HG03135 (cell line): ENCODE data around the gene CYTL1.
"Not testable (repeated sequence)": the region's sequence is repeated elsewhere in the genome, so short reads cannot be mapped to it uniquely, and the experiment has no call there.

Experiments
- ATAC-seq: cut with Tn5 transposase; IDR thresholded peaks from one replicate; pipeline ENCODE4 v1.9.1; 2021; ENCODE audit warnings: mild to moderate bottlenecking, moderate library complexity; ENCODE audit not compliant: unreplicated experiment

The CYTL1 gene

GRCh38 chr4:5003372-5003857 lies 15.8 kb downstream of the CYTL1 start:
- ATAC-seq = no peak

DNA sequence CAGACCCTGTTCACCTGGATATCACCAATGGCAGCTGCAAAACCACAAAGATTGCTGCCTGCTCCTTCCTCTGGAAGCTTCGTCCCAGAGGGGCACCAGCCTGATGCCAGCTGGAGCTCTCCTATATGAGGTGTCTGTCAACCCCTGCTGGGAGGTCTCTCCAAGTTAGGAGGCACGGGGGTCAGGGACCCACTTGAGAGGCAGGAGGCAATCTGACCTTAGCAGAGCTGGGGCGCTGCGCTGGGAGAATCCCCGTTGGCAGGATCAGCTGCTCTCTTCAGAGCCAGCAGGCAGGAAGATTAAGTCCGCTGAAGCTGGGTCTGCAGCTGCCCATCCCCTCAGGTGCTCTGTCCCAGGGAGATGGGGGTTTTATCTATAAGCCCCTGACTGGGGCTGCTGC lies 17.6 kb downstream of the CYTL1 start:
- not testable (repeated sequence) for ATAC-seq

- not testable (repeated sequence) for ATAC-seq
Measured at GRCh38 chr4:4996935-4997334, 22.3 kb downstream of the CYTL1 start.

DNA sequence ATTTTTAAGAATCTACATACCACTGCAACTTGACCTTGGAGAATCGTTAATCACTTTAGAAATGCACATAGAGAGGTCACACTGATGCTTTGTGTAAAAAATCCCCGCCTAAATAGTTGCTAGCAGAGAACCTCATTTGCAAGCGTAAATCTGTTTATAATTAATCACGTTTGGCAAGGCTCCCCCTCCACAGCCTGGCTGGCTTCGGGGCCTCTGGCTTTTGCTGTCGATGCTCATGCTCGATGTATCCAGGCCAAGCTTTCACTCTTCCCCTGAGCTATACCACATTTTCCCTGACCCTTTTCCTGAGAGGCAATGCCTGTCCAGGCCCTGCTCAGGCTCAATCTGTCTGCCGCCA lies 23.4 kb downstream of the CYTL1 start:
- ATAC-seq = no peak

GRCh38 chr4:4995103-4995907 lies 24.0 kb downstream of the CYTL1 start:
- peak; percentile 70 for ATAC-seq

DNA sequence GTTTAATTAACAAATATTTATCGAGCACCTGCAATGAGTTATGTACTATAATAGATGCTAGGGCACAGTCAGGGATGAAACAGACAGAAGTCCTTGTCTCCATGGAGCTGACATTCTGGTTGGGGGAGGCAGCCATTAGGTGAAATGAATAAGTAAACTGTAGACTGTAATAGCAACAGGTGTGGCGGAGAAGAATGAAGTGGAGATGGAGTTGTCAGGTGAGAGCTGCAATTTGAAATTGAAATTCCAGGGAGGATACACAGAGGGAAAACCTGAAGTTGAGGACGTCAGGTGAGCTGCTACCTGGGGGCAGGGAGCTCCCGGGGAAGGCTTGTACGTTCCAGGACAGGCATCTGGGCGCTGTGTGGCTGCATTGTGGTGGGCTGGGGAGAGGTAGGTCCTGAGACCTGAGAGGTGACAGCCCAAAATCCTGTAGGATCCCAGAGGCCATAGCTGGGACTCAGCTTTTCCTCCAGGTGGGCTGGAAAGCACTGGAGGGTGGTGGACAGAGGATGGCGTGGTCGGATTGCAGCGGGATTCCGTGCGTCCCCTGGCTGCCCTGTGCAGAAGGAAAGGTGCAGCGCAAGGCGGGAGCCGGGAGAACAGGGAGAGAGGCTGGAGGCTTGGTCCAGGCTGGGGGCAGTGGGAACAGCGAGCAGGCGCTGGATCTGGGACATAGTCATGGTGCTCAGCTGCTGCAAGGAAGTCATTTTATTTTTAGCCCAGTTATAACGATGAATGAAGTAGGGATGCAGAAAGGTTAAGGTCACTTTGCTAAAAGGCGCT lies 24.8 kb downstream of the CYTL1 start:
- ATAC-seq = peak; percentile 22

GRCh38 chr4:4992833-4993232 lies 26.4 kb downstream of the CYTL1 start:
- no peak for ATAC-seq

GRCh38 chr4:4991541-4992099 lies 27.6 kb downstream of the CYTL1 start:
- ATAC-seq = no peak

GRCh38 chr4:4990857-4991540 lies 28.3 kb downstream of the CYTL1 start:
- ATAC-seq = no peak

DNA sequence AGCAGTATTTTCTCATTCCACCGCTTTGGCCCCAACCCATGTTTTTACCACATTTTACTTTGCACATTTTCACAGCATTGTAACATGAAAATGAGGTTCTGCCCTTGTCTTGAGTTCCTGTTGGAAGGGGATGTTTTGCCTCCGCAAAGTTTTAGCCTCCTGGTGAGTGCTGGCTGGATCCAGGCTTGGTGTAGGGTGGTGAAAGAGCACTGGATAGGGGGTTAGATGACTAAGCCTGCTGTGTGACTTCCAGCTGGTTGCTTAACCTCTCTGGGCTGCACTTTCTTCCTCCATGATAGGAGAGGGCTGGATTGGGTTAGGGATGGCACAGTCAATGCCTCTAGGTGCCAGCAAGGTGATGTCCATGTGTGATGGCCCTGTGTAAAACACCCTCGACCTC lies 28.9 kb downstream of the CYTL1 start:
- no peak for ATAC-seq

DNA sequence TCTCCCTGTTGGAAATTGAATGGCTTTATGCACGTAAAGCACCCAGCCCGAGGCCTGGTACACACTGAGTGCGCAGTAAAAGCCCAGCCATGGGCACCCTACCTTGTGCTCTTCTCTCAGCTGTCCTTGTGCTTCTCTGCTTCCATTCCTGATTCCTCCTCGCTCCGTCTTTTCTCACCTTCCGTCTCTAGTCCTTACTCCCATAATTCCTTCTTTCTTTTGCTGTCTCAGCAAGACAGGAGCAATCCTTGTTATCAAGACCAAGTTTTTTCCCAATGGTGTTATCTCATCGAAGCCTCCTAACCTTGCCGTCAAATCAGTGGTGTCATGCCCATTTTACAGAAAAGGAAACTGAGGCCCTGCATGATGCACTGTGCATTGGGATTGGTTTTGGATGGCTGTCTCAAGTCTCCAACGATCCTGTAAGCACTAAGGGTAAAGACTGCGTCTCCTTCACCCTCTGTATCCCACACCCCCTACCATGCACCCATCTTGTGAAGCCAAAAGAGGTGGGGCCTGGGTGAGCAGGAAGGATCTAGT lies 30.1 kb downstream of the CYTL1 start:
- no peak for ATAC-seq

GRCh38 chr4:4987656-4988055 lies 31.6 kb downstream of the CYTL1 start:
- ATAC-seq = no peak

DNA sequence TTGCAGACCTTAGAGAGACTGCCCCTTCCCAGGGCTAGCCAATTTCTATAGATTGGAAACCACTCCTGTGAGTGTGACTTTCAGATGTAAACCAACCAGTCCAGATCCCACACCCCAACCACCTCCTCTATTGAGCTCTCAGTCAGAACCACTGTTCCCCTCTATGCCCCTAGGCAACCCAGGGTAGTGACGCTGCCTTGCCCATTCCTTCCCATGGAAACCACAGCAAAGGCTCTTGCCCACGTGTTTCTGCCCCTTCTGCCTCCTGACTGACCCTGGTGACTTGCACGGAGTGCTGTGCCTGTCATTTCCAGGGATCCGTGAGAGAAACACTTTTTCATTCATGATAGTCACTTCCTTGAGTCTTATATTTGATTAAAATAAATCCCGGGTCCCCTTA lies 32.4 kb downstream of the CYTL1 start:
- ATAC-seq = no peak

DNA sequence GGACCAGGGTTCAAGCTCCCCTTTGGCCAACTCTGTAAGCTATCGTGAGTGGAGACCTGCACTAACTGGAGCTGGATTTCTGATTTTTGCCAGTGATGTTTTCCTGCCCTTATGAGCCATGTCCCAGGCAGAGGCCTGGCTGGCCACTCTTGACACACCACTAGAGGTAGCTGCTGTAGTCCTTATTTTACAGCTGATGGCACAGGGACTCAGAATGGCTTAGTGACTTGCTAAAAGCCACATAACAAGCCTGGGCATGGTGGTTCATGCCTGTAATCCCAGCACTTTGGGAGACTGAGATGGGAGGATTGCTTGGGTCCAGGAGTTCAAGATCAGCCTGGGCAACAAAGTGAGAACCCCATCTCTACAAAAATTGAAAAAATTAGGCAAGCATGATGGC lies 33.4 kb downstream of the CYTL1 start:
- ATAC-seq = no peak

DNA sequence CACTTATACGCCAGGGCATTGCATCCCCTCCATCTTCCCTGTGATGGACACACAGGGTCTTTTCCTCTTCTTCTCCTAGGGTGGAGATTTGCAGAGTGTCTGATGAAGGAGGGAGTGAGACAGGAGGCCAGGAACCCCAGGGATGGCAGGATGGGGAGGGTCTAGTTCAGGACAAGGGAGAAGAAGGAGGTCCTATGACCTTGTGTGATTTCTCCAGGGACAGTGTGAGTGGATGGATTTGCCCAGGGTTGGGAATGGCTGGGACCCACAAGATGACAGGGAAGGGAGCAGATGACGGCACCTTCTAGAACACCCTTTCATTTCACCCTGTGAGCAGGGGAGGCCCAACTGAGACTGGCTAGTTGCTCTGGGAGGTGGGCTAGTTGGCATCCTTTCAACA lies 34.2 kb downstream of the CYTL1 start:
- no peak for ATAC-seq

GRCh38 chr4:4984186-4984585 lies 35.1 kb downstream of the CYTL1 start:
- no peak for ATAC-seq

DNA sequence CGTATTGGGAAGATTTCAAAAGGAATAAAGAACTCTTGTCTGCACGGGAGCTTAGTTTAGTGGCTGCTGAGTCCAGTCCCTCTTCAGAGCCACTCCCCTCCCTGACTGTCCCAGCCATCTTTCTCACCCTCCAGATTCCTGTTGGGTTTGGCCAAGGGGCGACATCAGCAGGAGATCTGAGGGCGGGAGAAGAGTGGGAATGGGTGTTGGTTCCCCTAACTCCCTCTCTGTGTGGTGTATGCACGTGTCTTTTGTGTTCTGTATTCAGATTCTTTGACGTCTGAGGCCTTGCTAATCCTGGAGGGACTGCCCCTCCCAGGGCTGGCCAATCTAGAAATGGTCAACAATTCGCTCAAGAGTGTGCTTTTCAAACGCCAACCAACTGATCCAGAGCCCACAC lies 37.4 kb downstream of the CYTL1 start:
- no peak for ATAC-seq

DNA sequence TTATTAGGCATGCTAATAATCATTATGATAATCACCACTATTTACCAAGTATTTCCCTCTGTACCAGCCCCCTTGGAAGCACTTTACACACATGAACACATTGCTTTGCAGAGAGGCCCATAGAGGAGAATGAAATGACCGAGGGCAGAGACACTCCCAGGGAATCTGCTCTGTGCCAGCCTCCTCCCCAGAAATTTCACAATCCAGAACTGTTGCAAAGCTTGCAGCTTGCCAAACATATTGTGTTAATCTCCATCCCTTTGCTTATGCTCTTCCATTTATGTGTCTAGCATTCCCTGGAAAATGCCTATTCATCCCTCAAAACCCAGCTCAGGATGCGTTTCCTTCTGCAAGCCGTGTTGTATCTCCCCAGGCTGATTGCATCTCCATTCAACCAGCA lies 37.8 kb downstream of the CYTL1 start:
- no peak for ATAC-seq

DNA sequence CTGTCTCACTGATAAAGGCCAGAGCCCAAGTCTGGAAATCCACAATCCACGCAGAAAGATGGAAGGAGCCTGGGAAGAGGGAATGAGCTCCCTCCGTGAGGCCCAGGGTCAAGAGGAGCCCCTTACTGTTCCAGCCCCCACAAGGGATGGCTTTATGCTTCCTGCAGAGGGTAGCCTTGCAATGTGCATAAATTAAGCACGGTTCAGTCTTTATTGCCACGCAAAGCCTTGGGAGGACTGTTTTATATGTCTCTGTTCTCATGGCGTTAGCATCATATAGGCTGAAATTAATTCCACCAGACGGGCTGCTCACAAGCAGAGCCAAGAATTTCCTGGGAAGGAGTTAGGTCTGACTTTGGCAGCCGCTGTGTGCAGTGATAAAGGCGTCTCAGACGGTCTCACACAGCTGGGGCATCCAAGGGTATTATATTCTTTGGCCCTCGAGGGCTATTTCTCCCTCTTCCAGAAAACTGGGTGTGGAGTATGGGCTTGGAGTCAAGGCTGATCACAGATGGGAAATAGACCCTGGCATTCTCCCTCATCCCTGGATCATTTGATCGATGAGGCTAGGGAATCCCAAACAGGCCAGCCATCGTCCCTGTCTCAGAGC lies 38.5 kb downstream of the CYTL1 start:
- ATAC-seq = no peak

DNA sequence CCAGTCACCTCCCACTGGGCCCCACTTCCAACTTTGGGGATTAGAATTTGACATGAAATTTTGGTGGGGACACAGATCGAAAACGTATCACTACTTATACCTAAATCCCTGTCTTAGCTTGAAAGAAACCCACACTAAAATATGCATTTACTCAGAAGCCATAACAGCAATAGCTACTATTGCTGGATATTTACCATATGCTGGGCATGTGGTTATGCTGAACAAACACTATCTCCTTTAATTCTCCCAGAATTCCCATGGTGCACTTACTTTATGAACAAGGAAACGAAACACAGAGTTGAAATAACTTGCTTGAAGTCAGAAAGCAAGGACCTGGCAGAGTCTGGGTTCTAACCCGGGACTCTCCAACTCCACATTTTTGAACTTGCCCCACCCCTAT lies 39.3 kb downstream of the CYTL1 start:
- ATAC-seq = no peak

GRCh38 chr4:4974727-4975126 lies 44.5 kb downstream of the CYTL1 start:
- ATAC-seq = no peak
